Spleen (tissue), 11 donors: ENCODE data around the gene C16orf95. TPM values are rescaled to one million over a fixed set of nuclear protein-coding genes. Genes with fewer than 3 reads are reported as not detected.

Experiments used
- DNase-seq: peaks from one replicate; pipeline ENCODE4 v3.0.0-alpha.2; 2020
- H3K27ac ChIP-seq, 8 donors: fragments of 200-600 bp; sonication (generic) in 7 of 8; 1 replicate in 4 of 8; 2 replicates in 4 of 8; pipeline versions ENCODE4 v1.5.0 to v1.8.0; 2016 to 2021; ENCODE audit warnings: inconsistent platforms in 4 of 8, mild to moderate bottlenecking in 4 of 8, moderate library complexity in 1 of 8
- H3K27me3 ChIP-seq, 7 donors: fragments of 200-600 bp; sonication (generic) in 6 of 7; replicated peaks in 1 of 7; 1 replicate in 4 of 7; 2 replicates in 3 of 7; pipeline versions ENCODE4 v1.5.0 to v1.8.0; 2016 to 2021; ENCODE audit warnings: inconsistent platforms in 3 of 7, mild to moderate bottlenecking in 1 of 7
- H3K36me3 ChIP-seq, 6 donors: fragments of 200-600 bp; sonication (generic) in 5 of 6; 1 replicate in 4 of 6; 2 replicates in 2 of 6; pipeline versions ENCODE4 v1.5.0 to v1.8.0; 2016 to 2021; ENCODE audit warnings: inconsistent platforms in 2 of 6
- H3K4me1 ChIP-seq, 6 donors: fragments of 200-600 bp; sonication (generic) in 5 of 6; 1 replicate in 3 of 6; 2 replicates in 3 of 6; pipeline versions ENCODE4 v1.5.0 to v1.8.0; 2016 to 2021; ENCODE audit warnings: inconsistent platforms in 3 of 6
- H3K4me3 ChIP-seq, 8 donors: fragments of 200-600 bp; sonication (generic) in 7 of 8; 1 replicate in 4 of 8; 2 replicates in 4 of 8; pipeline versions ENCODE4 v1.5.0 to v1.8.0; 2016 to 2021; ENCODE audit warnings: inconsistent platforms in 4 of 8, mild to moderate bottlenecking in 4 of 8, moderate library complexity in 2 of 8
- H3K9me3 ChIP-seq, 8 donors: fragments of 200-600 bp; sonication (generic) in 7 of 8; 1 replicate in 4 of 8; 2 replicates in 4 of 8; pipeline versions ENCODE4 v1.5.0 to v1.8.0; 2016 to 2021; ENCODE audit warnings: inconsistent platforms in 4 of 8
- POLR2A ChIP-seq, 3 donors: fragments of 450-650 bp; IDR thresholded peaks; one replicate each; pipeline ENCODE4 v1.5.1; 2017; ENCODE audit warnings: antibody characterized with exemption in 3 of 3, mild to moderate bottlenecking in 1 of 3
- POLR2AphosphoS5 ChIP-seq, 3 donors: sonication (generic); formaldehyde crosslinking; IDR thresholded peaks; one replicate each; pipeline ENCODE4 v1.5.1; 2017; ENCODE audit warnings: antibody characterized with exemption in 3 of 3
- WGBS, 5 donors: extraction: QIAGEN DNeasy Blood & Tissue Kit in 3 of 5; methylation state at CpG; one replicate each; pipeline versions ENCODE4 v1.1.5 to v1.1.7; 2013 to 2018; 5-methylcytosine and 5-hydroxymethylcytosine counted together
- intact Hi-C: fragments of 100-400 bp; cut with DNase I; formaldehyde crosslinking; loops from one replicate; pipeline ENCODE4 v1.15.0; 2023; ENCODE audit warnings: low total_unique reads
- polyA plus RNA-seq, 3 donors: library from polyadenylated mRNA; stranded (reverse); fragments of 200-250 nt; gene quantifications; one replicate each; pipeline ENCODE4 v1.2.1, GENCODE V29; 2013
- total RNA-seq, 7 donors: library from RNA; depleted of rRNA in 3 of 7; stranded (reverse); fragments of >200 nt in 3 of 7; fragmentation: NEBNext Ultra II Directional in 4 of 7; extraction: Animal tissue kit (Norgen Biotek cat#: 25700) in 4 of 7; gene quantifications; one replicate each; pipeline versions ENCODE4 v1.1.0 to v1.2.1, GENCODE V29; 2016 to 2021
- TF ChIP-seq, protein P1 (sequence below), 11 experiments: fragments of 200-600 bp in 7 of 11; fragments of 450-650 bp in 4 of 11; sonication (generic) in 4 of 11; IDR thresholded peaks in 8 of 11; conservative IDR thresholded peaks in 3 of 11; 1 replicate in 7 of 11; 2 replicates in 4 of 11; pipeline versions ENCODE4 v1.4.0 to v1.8.0; 2016 to 2021; ENCODE audit warnings: antibody characterized with exemption in 11 of 11, inconsistent platforms in 4 of 11, mild to moderate bottlenecking in 1 of 11
- donor health status: healthy with polysubstance abuse.
- donor health status: DM: no; HTN: no; CAD: no; lungs with moderate emphysema.
- donor health status: DM: no; HTN: no; CAD: no.
- donor health status: Bipolar disorder and iron deficiency.
- donor health status: healthy.
- donor health status: DM: no; HTN: no; CAD: no.
- donor health status: DM: yes; HTN: yes; CAD: no.

Gene C16orf95
- total and polyA plus RNA-seq, 10 donors = 1.0 to 2.9 (median 2.1) TPM; not detected in 2

DNA sequence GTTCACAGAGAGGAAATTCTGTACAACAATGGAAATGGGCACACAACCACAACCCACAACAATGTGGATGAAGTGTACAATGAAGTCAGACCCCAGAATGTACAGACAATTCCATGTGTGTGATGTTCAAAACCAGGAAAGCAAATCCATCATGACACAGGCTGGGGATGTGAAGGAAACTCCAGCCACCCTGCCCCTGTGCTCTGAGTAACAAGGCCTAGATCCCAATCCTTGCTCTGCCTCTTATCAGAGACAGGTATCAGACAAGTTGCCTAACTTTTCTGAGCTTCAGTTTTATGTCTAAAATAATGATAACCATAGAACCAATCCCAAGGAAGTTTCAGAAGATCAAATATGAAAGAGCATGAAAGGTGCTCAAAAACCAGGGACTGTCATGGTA lies 1.8 kb upstream of the C16orf95 start:
- TF ChIP-seq, protein P1, sequence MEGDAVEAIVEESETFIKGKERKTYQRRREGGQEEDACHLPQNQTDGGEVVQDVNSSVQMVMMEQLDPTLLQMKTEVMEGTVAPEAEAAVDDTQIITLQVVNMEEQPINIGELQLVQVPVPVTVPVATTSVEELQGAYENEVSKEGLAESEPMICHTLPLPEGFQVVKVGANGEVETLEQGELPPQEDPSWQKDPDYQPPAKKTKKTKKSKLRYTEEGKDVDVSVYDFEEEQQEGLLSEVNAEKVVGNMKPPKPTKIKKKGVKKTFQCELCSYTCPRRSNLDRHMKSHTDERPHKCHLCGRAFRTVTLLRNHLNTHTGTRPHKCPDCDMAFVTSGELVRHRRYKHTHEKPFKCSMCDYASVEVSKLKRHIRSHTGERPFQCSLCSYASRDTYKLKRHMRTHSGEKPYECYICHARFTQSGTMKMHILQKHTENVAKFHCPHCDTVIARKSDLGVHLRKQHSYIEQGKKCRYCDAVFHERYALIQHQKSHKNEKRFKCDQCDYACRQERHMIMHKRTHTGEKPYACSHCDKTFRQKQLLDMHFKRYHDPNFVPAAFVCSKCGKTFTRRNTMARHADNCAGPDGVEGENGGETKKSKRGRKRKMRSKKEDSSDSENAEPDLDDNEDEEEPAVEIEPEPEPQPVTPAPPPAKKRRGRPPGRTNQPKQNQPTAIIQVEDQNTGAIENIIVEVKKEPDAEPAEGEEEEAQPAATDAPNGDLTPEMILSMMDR (IDR thresholded peaks at IDR 0.05 in 8 of 11, conservative IDR thresholded peaks at IDR 0.05 in 3 of 11) = no peak
- TF ChIP-seq POLR2A (IDR thresholded peaks at IDR 0.05) (no peak), POLR2AphosphoS5 (IDR thresholded peaks at IDR 0.05) (no peak)
- no peaks in the 10 kb centered on the region for H3K9me3 ChIP-seq
- intact Hi-C loops = loop anchor here (5.0 kb wide), 1 partner anchor 63 kb away; the partner anchor contains the start of gene FBXO31
- no peaks in the 10 kb centered on the region for H3K36me3 ChIP-seq
- DNase-seq = peak; percentile 4
- no peak overlapping the region for H3K27ac ChIP-seq
- H3K4me1 ChIP-seq = peaks cover 7 to 22% (median 10%) of the 10 kb centered on the region in 6 donors
- H3K4me3 ChIP-seq = no peak overlapping the region
- H3K27me3 ChIP-seq = no peaks in the 10 kb centered on the region

DNA sequence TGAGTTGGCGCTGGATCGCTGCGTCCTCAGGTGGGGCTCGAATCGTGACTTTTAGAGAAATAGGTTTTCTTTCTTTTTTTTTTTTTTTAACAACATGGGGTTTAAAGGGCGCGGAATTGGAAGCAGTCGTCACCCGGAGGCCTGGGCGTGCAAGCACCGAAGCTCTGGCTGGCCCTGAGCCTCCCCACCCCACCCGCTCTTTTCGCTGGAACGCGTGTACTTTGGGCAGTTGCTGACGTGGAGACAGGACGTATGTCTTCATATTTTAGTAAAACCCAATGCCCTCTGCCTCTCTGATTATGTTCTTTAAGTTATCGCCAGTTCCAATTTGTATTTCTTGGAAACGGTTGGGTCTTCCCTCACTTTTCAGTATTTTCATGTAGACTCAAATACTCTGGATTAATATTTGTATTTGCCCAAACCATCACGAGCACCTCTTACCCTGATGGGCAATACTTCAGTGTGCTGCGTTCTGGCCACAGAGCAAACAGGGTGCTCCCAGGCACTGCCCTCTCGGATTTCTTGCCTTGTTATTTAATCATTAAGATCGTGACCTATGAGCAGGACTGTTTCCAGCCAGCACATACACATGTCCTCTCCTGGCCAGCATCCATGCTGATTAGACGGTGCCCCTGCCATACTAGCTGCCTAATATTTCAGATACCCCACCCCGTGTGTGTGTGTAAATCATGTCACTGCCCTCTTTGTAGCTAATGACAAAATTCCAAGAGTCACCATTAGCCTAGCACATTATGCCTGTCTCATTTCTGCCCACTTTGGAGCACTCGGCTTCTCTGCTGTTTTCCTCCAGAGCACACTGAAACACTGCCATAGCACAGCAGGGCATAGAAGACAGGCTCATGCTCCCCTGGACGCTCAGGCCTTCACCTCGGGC lies 805 bp upstream of the C16orf95 start:
- H3K27ac ChIP-seq = peak overlapping the region; percentile 78 to 96 (median 90)
- intact Hi-C loops = loop anchor here (5.0 kb wide), 1 partner anchor 64 kb away; the partner anchor contains the start of gene FBXO31

DNA sequence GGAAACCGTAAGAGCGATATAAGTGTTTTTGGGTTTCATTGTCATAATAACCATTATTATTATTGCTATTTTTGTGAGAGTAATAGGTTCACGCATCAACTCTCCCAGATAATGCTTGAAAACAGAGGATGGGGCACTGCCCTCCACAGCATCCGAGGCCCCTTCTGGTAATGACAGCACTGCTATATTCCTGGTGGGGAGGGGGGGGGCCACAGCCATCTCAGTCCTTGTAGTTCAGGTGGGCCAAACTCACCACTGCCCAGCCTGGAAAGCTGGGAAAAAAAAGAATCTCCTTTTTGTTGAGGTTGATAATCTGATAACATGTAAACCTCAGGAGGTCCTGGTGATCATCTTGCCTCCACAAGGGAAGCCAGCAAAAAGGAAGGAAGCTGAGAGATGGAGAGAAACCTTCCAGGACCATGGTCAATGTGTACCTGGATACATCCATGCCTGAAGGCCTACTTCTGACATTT lies 706 bp downstream of the C16orf95 start:
- peak overlapping the region; percentile 78 to 96 (median 90) for H3K27ac ChIP-seq
- no peaks in the 10 kb centered on the region for H3K9me3 ChIP-seq
- TF ChIP-seq POLR2A (IDR thresholded peaks at IDR 0.05) (no peak), POLR2AphosphoS5 (IDR thresholded peaks at IDR 0.05) (no peak)
- TF ChIP-seq, protein P1 (IDR thresholded peaks at IDR 0.05 in 8 of 11, conservative IDR thresholded peaks at IDR 0.05 in 3 of 11) = no peak
- peak overlapping the region; percentile 67 to 91 (median 83) for H3K4me3 ChIP-seq
- no peaks in the 10 kb centered on the region for H3K36me3 ChIP-seq
- intact Hi-C loops = loop anchor here (5.0 kb wide), 1 partner anchor 66 kb away; the partner anchor contains the start of gene FBXO31
- peak; percentile 64 for DNase-seq
- H3K4me1 ChIP-seq = peaks cover 7 to 22% (median 10%) of the 10 kb centered on the region in 6 donors
- H3K27me3 ChIP-seq = no peaks in the 10 kb centered on the region
- 90 to 100% (median 96%) methylated on average over 4 of the region's 4 CpGs for WGBS, 5 donors

More for the DNA sequence above, 805 bp upstream of the C16orf95 start:
- TF ChIP-seq POLR2A (IDR thresholded peaks at IDR 0.05) (no peak), POLR2AphosphoS5 (IDR thresholded peaks at IDR 0.05) (no peak)
- TF ChIP-seq, protein P1 (IDR thresholded peaks at IDR 0.05 in 8 of 11, conservative IDR thresholded peaks at IDR 0.05 in 3 of 11) = no peak
- H3K27me3 ChIP-seq = no peaks in the 10 kb centered on the region
- DNase-seq = peak; percentile 85
- no peaks in the 10 kb centered on the region for H3K9me3 ChIP-seq
- no peaks in the 10 kb centered on the region for H3K36me3 ChIP-seq
- H3K4me3 ChIP-seq = peak overlapping the region; percentile 67 to 91 (median 83)
- peaks cover 7 to 22% (median 10%) of the 10 kb centered on the region in 6 donors for H3K4me1 ChIP-seq
- 10 to 14% (median 14%) methylated on average over 28 of the region's 28 CpGs for WGBS, 5 donors

DNA sequence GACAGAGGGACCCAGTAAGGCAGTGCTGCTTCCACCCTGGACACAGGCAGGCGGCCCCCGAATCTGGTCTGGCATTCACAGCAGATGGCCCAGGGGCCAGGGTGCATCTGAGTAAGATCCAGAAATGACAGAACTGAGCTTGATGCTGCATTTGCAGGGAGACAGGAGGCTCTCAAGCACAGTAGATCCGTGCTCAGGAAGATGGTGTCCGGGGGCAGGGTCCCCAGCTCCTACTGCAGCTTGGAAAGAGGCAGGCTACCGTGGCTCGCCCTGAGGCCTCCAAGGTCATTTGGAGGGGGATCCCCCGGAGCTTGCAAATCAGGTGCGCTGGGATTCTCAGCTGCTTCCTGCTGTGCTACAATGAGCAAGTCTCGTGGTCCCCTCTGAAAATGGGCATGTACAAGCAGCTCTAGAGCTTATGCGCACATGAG lies 2.2 kb downstream of the C16orf95 start:
- intact Hi-C loops = loop anchor here (5.0 kb wide), 1 partner anchor 67 kb away; the partner anchor contains the start of gene FBXO31
- 84 to 98% (median 90%) methylated on average over 4 to 10 of the region's 10 CpGs for WGBS, 5 donors
- H3K4me3 ChIP-seq = no peak overlapping the region
- no peaks in the 10 kb centered on the region for H3K36me3 ChIP-seq
- no peak overlapping the region for H3K27ac ChIP-seq
- no peaks in the 10 kb centered on the region for H3K9me3 ChIP-seq
- TF ChIP-seq POLR2AphosphoS5 (IDR thresholded peaks at IDR 0.05) = no peak
- TF ChIP-seq, protein P1 (IDR thresholded peaks at IDR 0.05 in 8 of 11, conservative IDR thresholded peaks at IDR 0.05 in 3 of 11) = no peak
- no peak for TF ChIP-seq POLR2A (IDR thresholded peaks at IDR 0.05)
- DNase-seq = peak; percentile 67
- H3K27me3 ChIP-seq = no peaks in the 10 kb centered on the region
- H3K4me1 ChIP-seq = peaks cover 7 to 22% (median 10%) of the 10 kb centered on the region in 6 donors
